Mucosa of descending colon (tissue), 3 donors: ENCODE measurements around the gene ARMCX5. TPM values are rescaled to one million over a fixed set of nuclear protein-coding genes. Genes with fewer than 3 reads are reported as not detected.

ENCODE experiments used
- ATAC-seq: fragments of 200-7000 bp; cut with Tn5 transposase; one replicate; pipeline ENCODE4 v1.9.1; 2020; ENCODE audit warnings: mild to moderate bottlenecking, moderate library complexity
- DNase-seq, 3 donors: peaks; one replicate each; pipeline ENCODE4 v3.0.0-alpha.2; 2020
- H3K36me3 ChIP-seq: fragments of 200-600 bp; one replicate; pipeline ENCODE4 v1.8.0; 2021; ENCODE audit warnings: low read depth, mild to moderate bottlenecking
- H3K4me1 ChIP-seq: fragments of 200-600 bp; one replicate; pipeline ENCODE4 v1.8.0; 2021; ENCODE audit warnings: low read depth, mild to moderate bottlenecking
- H3K4me3 ChIP-seq: fragments of 200-600 bp; one replicate; pipeline ENCODE4 v1.8.0; 2021; ENCODE audit warnings: mild to moderate bottlenecking
- H3K9me3 ChIP-seq: fragments of 200-600 bp; one replicate; pipeline ENCODE4 v1.8.0; 2021; ENCODE audit warnings: mild to moderate bottlenecking
- CTCF ChIP-seq: fragments of 200-600 bp; IDR thresholded peaks from one replicate; pipeline ENCODE4 v1.8.0; 2022; ENCODE audit warnings: antibody characterized with exemption, mild to moderate bottlenecking
- intact Hi-C, 2 donors: fragments of 100-400 bp; cut with DNase I in 1 of 2; cut with micrococcal nuclease in 1 of 2; formaldehyde crosslinking; loops; one replicate each; pipeline versions ENCODE4 v1.11.0 to v1.11.1; 2022; cut with DNase I, micrococcal nuclease
- total RNA-seq, 3 donors: library from RNA; stranded (reverse); fragmentation: NEBNext Ultra II Directional in 2 of 3; extraction: Animal tissue kit (Norgen Biotek cat#: 25700) in 2 of 3; gene quantifications; one replicate each; pipeline versions ENCODE4 v1.2.1 to v1.2.4, GENCODE V29; 2021 to 2023
- donor health status: DM: no; HTN: no; CAD: no; lungs with moderate emphysema.
- donor health status: DM: no; HTN: no; CAD: no.
- donor health status: DM: no; HTN: yes; CAD: no.

ARMCX5 gene
- total RNA-seq, 3 donors from 2014 or later = 5.5 to 13.9 (median 13.1) TPM

GRCh38 chrX:102599951-102600579 lies 750 bp downstream of the ARMCX5 start:
- no peak for TF ChIP-seq CTCF
- DNase-seq (no peak), ATAC-seq (peak; percentile 23)
- Histone ChIP-seq H3K9me3 (no peaks in the 10 kb centered on the region), H3K4me1 (no peaks in the 10 kb centered on the region), H3K36me3 (no peaks in the 10 kb centered on the region), H3K4me3 (no peak overlapping the region)
- intact Hi-C loops = no loop called here

- no peak for DNase-seq
These were observed 5.0 kb downstream of the ARMCX5 start for GRCh38 chrX:102604327-102604726.

GRCh38 chrX:102606115-102606514 lies 6.8 kb downstream of the ARMCX5 start:
- no peaks in the 10 kb centered on the region for H3K9me3 ChIP-seq
- ATAC-seq (no peak), DNase-seq (no peak)
- TF ChIP-seq CTCF = no peak
- intact Hi-C loops = no loop called here
- H3K4me3 ChIP-seq = no peak overlapping the region
- H3K36me3 ChIP-seq = no peaks in the 10 kb centered on the region
- H3K4me1 ChIP-seq = no peaks in the 10 kb centered on the region

More at GRCh38 chrX:102604327-102604726, 5.0 kb downstream of the ARMCX5 start:
- Histone ChIP-seq H3K36me3 (no peaks in the 10 kb centered on the region), H3K4me1 (no peaks in the 10 kb centered on the region), H3K4me3 (no peak overlapping the region), H3K9me3 (no peaks in the 10 kb centered on the region)
- intact Hi-C loops = no loop called here
- TF ChIP-seq CTCF = no peak
- ATAC-seq = no peak

- no peak overlapping the region for H3K4me3 ChIP-seq
- DNase-seq = no peak
- no peak for ATAC-seq
- no peaks in the 10 kb centered on the region for H3K4me1 ChIP-seq
- H3K36me3 ChIP-seq = no peaks in the 10 kb centered on the region
- H3K9me3 ChIP-seq = no peaks in the 10 kb centered on the region
- no peak for TF ChIP-seq CTCF
- intact Hi-C loops = no loop called here
These were observed 11.6 kb downstream of the ARMCX5 start for GRCh38 chrX:102610905-102611304.

- no peak for ATAC-seq
- H3K9me3 ChIP-seq = peaks cover 7% of the 10 kb centered on the region
- intact Hi-C loops = no loop called here
- H3K4me1 ChIP-seq = no peaks in the 10 kb centered on the region
- TF ChIP-seq CTCF = no peak
- DNase-seq = no peak
- no peaks in the 10 kb centered on the region for H3K36me3 ChIP-seq
- H3K4me3 ChIP-seq = no peak overlapping the region
These were observed 24.8 kb downstream of the ARMCX5 start for GRCh38 chrX:102624105-102624504.

GRCh38 chrX:102627640-102628039 lies 28.3 kb downstream of the ARMCX5 start:
- no peak for TF ChIP-seq CTCF
- no peak overlapping the region for H3K4me3 ChIP-seq
- DNase-seq = no peak
- H3K36me3 ChIP-seq = no peaks in the 10 kb centered on the region
- H3K4me1 ChIP-seq = no peaks in the 10 kb centered on the region
- ATAC-seq = no peak
- intact Hi-C loops = no loop called here
- no peaks in the 10 kb centered on the region for H3K9me3 ChIP-seq
